ENCODE data around the gene CENPX. TPM values are rescaled to one million over a fixed set of nuclear protein-coding genes. Genes with fewer than 3 reads are reported as not detected.

The CENPX gene
- total RNA-seq, 2 donors from 2014 or later: 91.1 to 238 TPM

DNA sequence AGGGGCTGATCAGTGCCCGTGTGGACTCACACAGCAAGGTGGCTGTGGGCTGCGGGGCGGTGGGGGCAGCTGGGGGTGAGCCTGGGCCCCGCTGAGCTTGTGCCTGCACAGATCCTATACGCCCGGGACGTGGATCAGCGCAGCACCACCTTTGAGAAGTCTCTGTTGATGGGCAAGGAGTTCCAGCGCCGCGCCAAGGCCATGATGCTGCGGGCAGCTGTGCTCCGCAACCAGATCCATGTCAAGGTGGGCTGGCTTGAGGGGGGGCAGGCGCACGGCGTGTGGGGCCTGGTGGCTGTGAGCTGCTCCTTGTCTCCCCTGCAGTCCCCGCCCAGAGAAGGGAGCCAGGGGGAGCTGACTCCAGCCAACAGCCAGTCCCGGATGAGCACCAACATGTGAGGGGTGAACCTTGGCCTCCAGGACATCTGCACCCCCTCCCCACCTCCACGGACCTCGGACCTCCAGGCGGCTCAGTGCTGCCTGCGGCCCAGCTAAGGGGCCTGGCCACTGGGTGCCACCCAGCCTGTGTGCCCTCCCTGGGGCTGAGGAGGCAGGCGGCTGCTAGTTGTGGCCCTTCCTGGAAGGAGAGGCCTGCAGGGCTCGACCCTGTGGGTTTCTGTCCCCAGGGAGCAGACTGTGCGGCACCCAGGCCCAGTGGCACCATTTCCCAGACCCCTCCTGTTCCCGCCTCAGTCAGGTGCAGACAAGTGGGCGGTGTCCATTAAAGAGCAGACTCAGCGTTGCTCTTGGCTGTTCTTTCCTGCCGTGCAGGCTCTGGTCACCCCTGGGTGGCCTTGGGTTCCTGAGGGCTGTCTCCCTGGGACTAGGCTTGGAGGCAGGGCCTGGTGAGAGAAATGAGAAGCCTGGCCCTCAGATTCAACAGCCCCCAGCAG lies 34.3 kb upstream of the CENPX start:
- Histone ChIP-seq H3K9ac (ENCODE audit: low read depth in 2 of 2, low read length in 2 of 2) (no peak overlapping the region), H3K36me3 (peaks cover 19% of the 10 kb centered on the region), H3K27me3 (no peaks in the 10 kb centered on the region), H3K27ac (no peak overlapping the region), H3K4me3 (no peak overlapping the region), H3K9me3 (no peaks in the 10 kb centered on the region), H3K4me1 (peaks cover 10% of the 10 kb centered on the region)
- TF ChIP-seq, protein P1, sequence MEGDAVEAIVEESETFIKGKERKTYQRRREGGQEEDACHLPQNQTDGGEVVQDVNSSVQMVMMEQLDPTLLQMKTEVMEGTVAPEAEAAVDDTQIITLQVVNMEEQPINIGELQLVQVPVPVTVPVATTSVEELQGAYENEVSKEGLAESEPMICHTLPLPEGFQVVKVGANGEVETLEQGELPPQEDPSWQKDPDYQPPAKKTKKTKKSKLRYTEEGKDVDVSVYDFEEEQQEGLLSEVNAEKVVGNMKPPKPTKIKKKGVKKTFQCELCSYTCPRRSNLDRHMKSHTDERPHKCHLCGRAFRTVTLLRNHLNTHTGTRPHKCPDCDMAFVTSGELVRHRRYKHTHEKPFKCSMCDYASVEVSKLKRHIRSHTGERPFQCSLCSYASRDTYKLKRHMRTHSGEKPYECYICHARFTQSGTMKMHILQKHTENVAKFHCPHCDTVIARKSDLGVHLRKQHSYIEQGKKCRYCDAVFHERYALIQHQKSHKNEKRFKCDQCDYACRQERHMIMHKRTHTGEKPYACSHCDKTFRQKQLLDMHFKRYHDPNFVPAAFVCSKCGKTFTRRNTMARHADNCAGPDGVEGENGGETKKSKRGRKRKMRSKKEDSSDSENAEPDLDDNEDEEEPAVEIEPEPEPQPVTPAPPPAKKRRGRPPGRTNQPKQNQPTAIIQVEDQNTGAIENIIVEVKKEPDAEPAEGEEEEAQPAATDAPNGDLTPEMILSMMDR (IDR thresholded peaks at IDR 0.05): no peak
- intact Hi-C loops (cut with DNase I): no loop called here
- no peak for DNase-seq

- Histone ChIP-seq H3K27ac (no peak overlapping the region), H3K9ac (ENCODE audit: low read depth in 2 of 2, low read length in 2 of 2) (no peak overlapping the region), H3K9me3 (no peaks in the 10 kb centered on the region), H3K27me3 (no peaks in the 10 kb centered on the region), H3K4me3 (no peak overlapping the region), H3K36me3 (peaks cover 18% of the 10 kb centered on the region), H3K4me1 (peaks cover 10% of the 10 kb centered on the region)
- intact Hi-C loops (cut with DNase I): no loop called here
- TF ChIP-seq, protein P1 (IDR thresholded peaks at IDR 0.05): no peak
- no peak for DNase-seq
Observed at GRCh38 chr17:82055965-82056728, 33.5 kb upstream of the CENPX start.

GRCh38 chr17:82055023-82055964 lies 32.6 kb upstream of the CENPX start:
- Histone ChIP-seq H3K36me3 (peaks cover 10% of the 10 kb centered on the region), H3K27ac (no peak overlapping the region), H3K4me3 (no peak overlapping the region), H3K9me3 (no peaks in the 10 kb centered on the region), H3K4me1 (peaks cover 16% of the 10 kb centered on the region), H3K27me3 (no peaks in the 10 kb centered on the region), H3K9ac (ENCODE audit: low read depth in 2 of 2, low read length in 2 of 2) (no peak overlapping the region)
- intact Hi-C loops (cut with DNase I): no loop called here
- TF ChIP-seq, protein P1 (IDR thresholded peaks at IDR 0.05): no peak
- no peak for DNase-seq

- Histone ChIP-seq H3K27ac (no peak overlapping the region), H3K4me3 (no peak overlapping the region), H3K36me3 (peaks cover 6% of the 10 kb centered on the region), H3K9ac (ENCODE audit: low read depth in 2 of 2, low read length in 2 of 2) (no peak overlapping the region), H3K4me1 (peaks cover 16% of the 10 kb centered on the region), H3K27me3 (no peaks in the 10 kb centered on the region), H3K9me3 (no peaks in the 10 kb centered on the region)
- TF ChIP-seq, protein P1 (IDR thresholded peaks at IDR 0.05): no peak
- intact Hi-C loops (cut with DNase I): no loop called here
- no peak for DNase-seq
Observed at GRCh38 chr17:82054351-82055022, 31.8 kb upstream of the CENPX start.

All from colonic mucosa (tissue), 4 donors.